Testis (tissue), 3 donors: ENCODE results near the gene SDK1. TPM values are rescaled to one million over a fixed set of nuclear protein-coding genes. Genes with fewer than 3 reads are reported as not detected.

Experiments
- DNase-seq: peaks from one replicate; pipeline ENCODE4 v3.0.0-alpha.2; 2019
- H3K27ac ChIP-seq, 2 donors: fragments of 200-600 bp; sonication (generic); one replicate each; pipeline ENCODE4 v1.5.1; 2019
- H3K27me3 ChIP-seq: fragments of 200-600 bp; sonication (generic); one replicate; pipeline ENCODE4 v1.5.1; 2019
- H3K36me3 ChIP-seq: fragments of 200-600 bp; sonication (generic); one replicate; pipeline ENCODE4 v1.5.1; 2017; ENCODE audit warnings: low read depth; ENCODE audit errors: missing control alignments
- H3K4me1 ChIP-seq: fragments of 200-600 bp; sonication (generic); one replicate; pipeline ENCODE4 v1.5.1; 2019
- H3K4me3 ChIP-seq, 2 donors: fragments of 200-600 bp; sonication (generic); one replicate each; pipeline ENCODE4 v1.5.1; 2017 to 2019
- H3K9me3 ChIP-seq: fragments of 200-600 bp; sonication (generic); one replicate; pipeline ENCODE4 v1.5.1; 2017
- POLR2A ChIP-seq: fragments of 450-650 bp; IDR thresholded peaks from one replicate; pipeline ENCODE4 v1.6.1; 2017; ENCODE audit warnings: antibody characterized with exemption, mild to moderate bottlenecking, moderate library complexity
- WGBS, 2 donors: methylation state at CpG; one replicate each; pipeline ENCODE4 v1.1.5; 2018; 5-methylcytosine and 5-hydroxymethylcytosine counted together
- intact Hi-C: fragments of 100-400 bp; cut with DNase I; formaldehyde crosslinking; loops from one replicate; pipeline ENCODE4 v1.15.1; 2023; ENCODE audit warnings: low total_unique reads
- polyA plus RNA-seq: library from polyadenylated mRNA; stranded (reverse); fragments of 350-450 nt; fragmentation: Illumina TruSeq; extraction: RNeasy Lipid Tissue Mini Kit (QIAGEN cat#74804); gene quantifications from one replicate; pipeline ENCODE4 v1.2.3, GENCODE V29; 2014; ENCODE audit warnings: low read depth, low replicate concordance; ENCODE audit not compliant: insufficient read depth
- total RNA-seq, 2 donors: library from RNA; depleted of rRNA; stranded (reverse); fragments of >200 nt; gene quantifications; one replicate each; pipeline ENCODE4 v1.2.3, GENCODE V29; 2016
- TF ChIP-seq, protein P1 (sequence below), 3 experiments: fragments of 450-650 bp in 2 of 3; fragments of 200-600 bp in 1 of 3; sonication (generic) in 1 of 3; IDR thresholded peaks; one replicate each; pipeline ENCODE4 v1.5.1; 2016 to 2019; ENCODE audit warnings: antibody characterized with exemption in 3 of 3, mild to moderate bottlenecking in 2 of 3, moderate library complexity in 1 of 3

The SDK1 gene
- total and polyA plus RNA-seq, 3 donors from 2014 or later, result 20.0 to 36.2 (median 24.9) TPM

DNA sequence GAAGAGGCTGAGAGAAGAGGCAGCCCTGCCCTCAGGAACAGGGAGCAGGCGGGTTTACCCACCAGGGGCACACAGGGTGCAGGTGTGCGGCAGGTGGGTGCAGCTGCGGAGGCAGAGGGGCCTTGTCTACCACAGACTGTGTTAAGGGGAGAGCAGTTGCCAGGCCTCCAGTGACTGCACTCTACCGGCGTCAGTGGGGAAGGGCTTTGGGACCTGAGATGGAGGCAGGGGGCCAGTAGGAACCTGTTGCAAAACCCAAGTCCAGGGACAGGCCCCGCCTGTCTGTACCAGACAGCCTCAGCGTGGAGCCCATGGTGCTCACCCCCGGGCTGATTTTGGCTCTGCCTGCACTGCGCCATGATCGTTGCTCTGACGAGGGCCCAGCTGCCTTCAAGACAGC, 873.4 kb downstream of the SDK1 start:
- WGBS, 2 donors, result 88 to 100% methylated on average over 6 to 11 of the region's 11 CpGs
- no peaks in the 10 kb centered on the region for H3K27me3 ChIP-seq
- no peaks in the 10 kb centered on the region for H3K9me3 ChIP-seq
- TF ChIP-seq, protein P1, sequence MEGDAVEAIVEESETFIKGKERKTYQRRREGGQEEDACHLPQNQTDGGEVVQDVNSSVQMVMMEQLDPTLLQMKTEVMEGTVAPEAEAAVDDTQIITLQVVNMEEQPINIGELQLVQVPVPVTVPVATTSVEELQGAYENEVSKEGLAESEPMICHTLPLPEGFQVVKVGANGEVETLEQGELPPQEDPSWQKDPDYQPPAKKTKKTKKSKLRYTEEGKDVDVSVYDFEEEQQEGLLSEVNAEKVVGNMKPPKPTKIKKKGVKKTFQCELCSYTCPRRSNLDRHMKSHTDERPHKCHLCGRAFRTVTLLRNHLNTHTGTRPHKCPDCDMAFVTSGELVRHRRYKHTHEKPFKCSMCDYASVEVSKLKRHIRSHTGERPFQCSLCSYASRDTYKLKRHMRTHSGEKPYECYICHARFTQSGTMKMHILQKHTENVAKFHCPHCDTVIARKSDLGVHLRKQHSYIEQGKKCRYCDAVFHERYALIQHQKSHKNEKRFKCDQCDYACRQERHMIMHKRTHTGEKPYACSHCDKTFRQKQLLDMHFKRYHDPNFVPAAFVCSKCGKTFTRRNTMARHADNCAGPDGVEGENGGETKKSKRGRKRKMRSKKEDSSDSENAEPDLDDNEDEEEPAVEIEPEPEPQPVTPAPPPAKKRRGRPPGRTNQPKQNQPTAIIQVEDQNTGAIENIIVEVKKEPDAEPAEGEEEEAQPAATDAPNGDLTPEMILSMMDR (IDR thresholded peaks at IDR 0.05), result no peak
- TF ChIP-seq POLR2A, result no peak
- H3K4me1 ChIP-seq, result no peaks in the 10 kb centered on the region
- H3K36me3 ChIP-seq, result no peaks in the 10 kb centered on the region
- no peak overlapping the region for H3K27ac ChIP-seq
- DNase-seq, result no peak
- H3K4me3 ChIP-seq, result no peak overlapping the region
- intact Hi-C loops, result no loop called here

DNA sequence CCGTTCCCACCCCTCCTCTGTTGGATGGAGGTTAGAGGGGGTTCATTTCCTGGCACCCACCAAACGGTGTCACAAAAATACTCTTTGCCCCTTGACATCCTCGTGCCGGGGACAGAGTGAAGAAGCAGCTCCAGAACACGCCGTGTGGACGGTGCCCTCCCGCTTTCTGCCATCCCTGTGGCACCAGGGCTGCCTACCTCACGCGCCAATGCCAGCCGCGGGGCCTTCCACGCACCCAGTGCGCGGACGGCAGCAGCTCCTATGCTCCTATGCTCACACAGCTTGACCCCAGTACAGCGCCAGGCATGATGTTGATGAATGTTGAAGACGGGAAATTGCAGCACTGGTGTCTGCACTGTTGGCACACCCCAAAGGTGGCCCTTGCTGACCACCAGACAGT, 873.8 kb downstream of the SDK1 start:
- Histone ChIP-seq H3K27ac (no peak overlapping the region), H3K36me3 (no peaks in the 10 kb centered on the region), H3K4me3 (no peak overlapping the region), H3K27me3 (no peaks in the 10 kb centered on the region), H3K4me1 (no peaks in the 10 kb centered on the region), H3K9me3 (no peaks in the 10 kb centered on the region)
- WGBS, 2 donors, result 93 to 96% methylated on average over 16 to 18 of the region's 18 CpGs
- intact Hi-C loops, result no loop called here
- TF ChIP-seq, protein P1 (IDR thresholded peaks at IDR 0.05), result no peak
- no peak for TF ChIP-seq POLR2A
- no peak for DNase-seq

DNA sequence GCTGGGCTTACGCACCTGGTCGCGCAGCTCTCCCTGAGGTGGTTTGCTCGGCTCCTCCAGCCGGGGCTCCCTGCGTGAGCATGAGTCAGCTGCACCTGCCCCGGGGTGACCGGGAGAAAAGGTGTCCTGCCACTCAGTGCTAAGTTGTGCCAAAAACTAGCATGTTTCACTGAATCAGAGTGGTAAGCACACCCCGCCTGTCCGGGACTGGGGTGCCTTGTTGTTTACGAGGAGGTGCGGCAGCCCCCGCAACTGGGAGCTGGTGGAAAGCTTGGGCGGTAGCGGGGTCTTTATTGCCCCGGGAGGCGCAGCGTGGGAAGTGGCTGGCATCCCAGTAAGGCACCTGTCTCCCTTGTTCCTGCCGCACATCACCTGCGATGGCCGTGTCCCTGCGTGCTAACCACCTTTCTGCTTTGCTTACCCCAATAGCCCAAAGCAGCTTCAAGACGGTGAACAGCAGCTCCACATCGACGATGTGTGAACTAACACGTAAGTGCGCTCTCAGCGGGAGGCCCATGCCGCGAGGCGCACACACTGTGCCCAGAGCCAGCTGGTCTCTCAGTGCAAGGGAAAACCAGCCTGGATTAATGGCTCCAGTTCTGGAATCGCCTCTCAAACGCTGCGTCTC, 874.4 kb downstream of the SDK1 start:
- H3K4me1 ChIP-seq, result no peaks in the 10 kb centered on the region
- TF ChIP-seq, protein P1 (IDR thresholded peaks at IDR 0.05), result no peak
- TF ChIP-seq POLR2A, result no peak
- H3K4me3 ChIP-seq, result no peak overlapping the region
- no peak for DNase-seq
- H3K27ac ChIP-seq, result no peak overlapping the region
- intact Hi-C loops, result no loop called here
- H3K9me3 ChIP-seq, result no peaks in the 10 kb centered on the region
- 90 to 93% methylated on average over 24 to 34 of the region's 34 CpGs for WGBS, 2 donors
- no peaks in the 10 kb centered on the region for H3K36me3 ChIP-seq
- H3K27me3 ChIP-seq, result no peaks in the 10 kb centered on the region

DNA sequence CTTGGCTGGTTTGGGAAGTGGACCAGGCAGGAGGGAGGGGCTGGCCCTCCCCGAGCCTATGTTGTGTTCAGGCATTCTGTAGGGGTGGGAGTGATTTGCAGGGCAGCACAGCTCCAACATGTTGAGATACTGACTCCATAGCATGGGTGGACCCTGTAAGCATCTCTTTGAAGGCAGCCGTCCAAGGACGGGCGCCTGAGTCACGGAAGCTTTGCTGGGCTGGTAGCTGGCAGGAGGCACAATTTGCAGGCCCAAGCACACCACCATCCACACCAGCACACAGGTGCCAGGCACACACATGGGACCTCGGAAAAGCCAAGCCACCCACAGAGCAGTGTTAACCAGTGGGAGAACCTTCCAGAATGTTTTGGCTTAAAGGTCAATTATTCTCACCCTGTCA, 875.9 kb downstream of the SDK1 start:
- Histone ChIP-seq H3K9me3 (no peaks in the 10 kb centered on the region), H3K27ac (no peak overlapping the region), H3K36me3 (no peaks in the 10 kb centered on the region), H3K4me3 (no peak overlapping the region), H3K4me1 (no peaks in the 10 kb centered on the region), H3K27me3 (no peaks in the 10 kb centered on the region)
- 82 to 95% methylated on average over 3 to 6 of the region's 6 CpGs for WGBS, 2 donors
- DNase-seq, result no peak
- intact Hi-C loops, result no loop called here
- TF ChIP-seq, protein P1 (IDR thresholded peaks at IDR 0.05), result no peak
- TF ChIP-seq POLR2A, result no peak

DNA sequence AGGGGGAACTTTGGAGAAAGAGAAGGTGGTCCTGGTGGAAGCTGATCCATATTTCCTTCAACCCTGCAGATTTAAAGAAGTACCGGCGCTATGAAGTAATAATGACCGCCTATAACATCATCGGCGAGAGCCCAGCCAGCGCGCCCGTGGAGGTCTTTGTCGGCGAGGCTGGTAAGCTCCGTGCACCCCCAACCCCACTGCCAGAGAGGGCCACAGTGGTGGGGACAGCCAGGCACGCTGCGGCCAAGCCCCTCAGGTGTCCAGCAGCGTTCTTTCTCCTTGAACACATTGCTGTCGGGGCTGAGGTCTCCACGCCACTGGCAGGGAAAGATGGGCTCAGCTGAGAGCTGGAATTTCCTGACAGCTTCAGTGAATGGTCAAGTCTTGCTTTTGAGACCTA, 877.4 kb downstream of the SDK1 start:
- no peak for DNase-seq
- no peaks in the 10 kb centered on the region for H3K36me3 ChIP-seq
- TF ChIP-seq, protein P1 (IDR thresholded peaks at IDR 0.05), result no peak
- no peak for TF ChIP-seq POLR2A

More for the DNA sequence above, 877.4 kb downstream of the SDK1 start:
- H3K27ac ChIP-seq, result no peak overlapping the region
- intact Hi-C loops, result no loop called here
- H3K9me3 ChIP-seq, result no peaks in the 10 kb centered on the region
- no peaks in the 10 kb centered on the region for H3K27me3 ChIP-seq
- no peak overlapping the region for H3K4me3 ChIP-seq
- 96 to 99% methylated on average over 14 to 16 of the region's 16 CpGs for WGBS, 2 donors
- H3K4me1 ChIP-seq, result no peaks in the 10 kb centered on the region
